ENCODE results near the gene CISD3. TPM values are rescaled to one million over a fixed set of nuclear protein-coding genes. Genes with fewer than 3 reads are reported as not detected.

CISD3 gene
- total and polyA plus RNA-seq, 4 donors, result 4.5 to 152 (median 37.3) TPM

GRCh38 chr17:38710985-38711384, 19.2 kb upstream of the CISD3 start:
- no peak overlapping the region for H3K9ac ChIP-seq (ENCODE audit: low read depth in 1 of 2, low read length in 2 of 2)
- H3K4me1 ChIP-seq (ENCODE audit: control insufficient read depth in 4 of 4, insufficient read depth in 4 of 4, low read length in 3 of 4), result peaks cover 0 to 11% (median 4%) of the 10 kb centered on the region in 4 donors
- DNase-seq (ENCODE audit: low spot score), result no peak
- H3K27ac ChIP-seq (ENCODE audit: low read depth in 1 of 2, low read length in 2 of 2), result no peak overlapping the region
- no peaks in the 10 kb centered on the region for H3K27me3 ChIP-seq (ENCODE audit: control insufficient read depth in 4 of 4, insufficient read depth in 4 of 4, low read length in 3 of 4)
- H3K4me3 ChIP-seq (ENCODE audit: low read depth in 1 of 3, low read length in 3 of 3), result no peak overlapping the region
- no peaks in the 10 kb centered on the region for H3K9me3 ChIP-seq (ENCODE audit: control insufficient read depth in 4 of 4, low read length in 3 of 4)
- no peak for TF ChIP-seq EGR1 (IDR thresholded peaks at IDR 0.05; ENCODE audit: low read depth in 2 of 2)
- peaks cover 6 to 37% (median 12%) of the 10 kb centered on the region in 4 donors for H3K36me3 ChIP-seq (ENCODE audit: control insufficient read depth in 4 of 4, insufficient read depth in 3 of 4, low read depth in 1 of 4, low read length in 3 of 4)
- 86% methylated on average over 5 of the region's 5 CpGs for WGBS

GRCh38 chr17:38711792-38712571, 18.2 kb upstream of the CISD3 start:
- Histone ChIP-seq H3K9ac (ENCODE audit: low read depth in 1 of 2, low read length in 2 of 2) (no peak overlapping the region), H3K27ac (ENCODE audit: low read depth in 1 of 2, low read length in 2 of 2) (no peak overlapping the region), H3K27me3 (ENCODE audit: control insufficient read depth in 4 of 4, insufficient read depth in 4 of 4, low read length in 3 of 4) (no peaks in the 10 kb centered on the region), H3K36me3 (ENCODE audit: control insufficient read depth in 4 of 4, insufficient read depth in 3 of 4, low read depth in 1 of 4, low read length in 3 of 4) (peaks cover 6 to 45% (median 13%) of the 10 kb centered on the region in 4 donors), H3K9me3 (ENCODE audit: control insufficient read depth in 4 of 4, low read length in 3 of 4) (no peaks in the 10 kb centered on the region), H3K4me1 (ENCODE audit: control insufficient read depth in 4 of 4, insufficient read depth in 4 of 4, low read length in 3 of 4) (peaks cover 0 to 5% (median 0%) of the 10 kb centered on the region in 4 donors), H3K4me3 (ENCODE audit: low read depth in 1 of 3, low read length in 3 of 3) (no peak overlapping the region)
- 85% methylated on average over 26 of the region's 26 CpGs for WGBS
- TF ChIP-seq REST (IDR thresholded peaks at IDR 0.05) (no peak), GABPA (IDR thresholded peaks at IDR 0.05 in 1 of 2, conservative IDR thresholded peaks at IDR 0.05 in 1 of 2) (no peak), RXRA (IDR thresholded peaks at IDR 0.05) (no peak), JUND (IDR thresholded peaks at IDR 0.05) (no peak), SP1 (IDR thresholded peaks at IDR 0.05) (no peak), RAD21 (IDR thresholded peaks at IDR 0.05) (no peak), TAF1 (conservative IDR thresholded peaks at IDR 0.05) (no peak), EGR1 (IDR thresholded peaks at IDR 0.05; ENCODE audit: low read depth in 2 of 2) (no peak), HNF4G (IDR thresholded peaks at IDR 0.05) (no peak)
- DNase-seq (ENCODE audit: low spot score), result no peak

GRCh38 chr17:38712593-38712992, 17.5 kb upstream of the CISD3 start:
- WGBS, result 97% methylated on average over 10 of the region's 10 CpGs
- H3K9ac ChIP-seq (ENCODE audit: low read depth in 1 of 2, low read length in 2 of 2), result no peak overlapping the region
- no peak for DNase-seq (ENCODE audit: low spot score)
- no peak for TF ChIP-seq EGR1 (IDR thresholded peaks at IDR 0.05; ENCODE audit: low read depth in 2 of 2)
- TF ChIP-seq ZBTB33 (IDR thresholded peaks at IDR 0.05), result no peak
- no peak for TF ChIP-seq ATF3 (IDR thresholded peaks at IDR 0.05)
- no peak for TF ChIP-seq HNF4A (conservative IDR thresholded peaks at IDR 0.05)
- TF ChIP-seq REST (IDR thresholded peaks at IDR 0.05), result no peak
- no peak for TF ChIP-seq JUND (IDR thresholded peaks at IDR 0.05)
- H3K27me3 ChIP-seq (ENCODE audit: control insufficient read depth in 4 of 4, insufficient read depth in 4 of 4, low read length in 3 of 4), result no peaks in the 10 kb centered on the region
- H3K36me3 ChIP-seq (ENCODE audit: control insufficient read depth in 4 of 4, insufficient read depth in 3 of 4, low read depth in 1 of 4, low read length in 3 of 4), result peaks cover 6 to 47% (median 15%) of the 10 kb centered on the region in 4 donors
- no peak overlapping the region for H3K4me3 ChIP-seq (ENCODE audit: low read depth in 1 of 3, low read length in 3 of 3)
- H3K9me3 ChIP-seq (ENCODE audit: control insufficient read depth in 4 of 4, low read length in 3 of 4), result no peaks in the 10 kb centered on the region
- H3K4me1 ChIP-seq (ENCODE audit: control insufficient read depth in 4 of 4, insufficient read depth in 4 of 4, low read length in 3 of 4), result peaks cover 0 to 4% (median 0%) of the 10 kb centered on the region in 4 donors
- no peak overlapping the region for H3K27ac ChIP-seq (ENCODE audit: low read depth in 1 of 2, low read length in 2 of 2)

Measured in liver (tissue), 9 donors.